RWPE2 (cell line): ENCODE results near the gene RASSF6.

Experiments
- ATAC-seq: fragments of 200-7000 bp; cut with Tn5 transposase; 3 replicates; pipeline ENCODE4 v1.9.1; 2021; ENCODE audit warnings: low read depth
- DNase-seq: peaks from one replicate; pipeline ENCODE4 v3.0.0-alpha.2; 2020; ENCODE audit warnings: low spot score
- H3K27ac ChIP-seq: fragments of 450-650 bp; 2 replicates; pipeline ENCODE4 v1.5.1; 2017; ENCODE audit warnings: mild to moderate bottlenecking; ENCODE audit not compliant: poor library complexity, severe bottlenecking
- H3K27me3 ChIP-seq: fragments of 250-450 bp; sonication (Bioruptor Pico); 2 replicates; pipeline ENCODE4 v1.5.1; 2021; ENCODE audit warnings: mild to moderate bottlenecking, moderate library complexity; ENCODE audit not compliant: insufficient read depth, poor library complexity, severe bottlenecking
- H3K36me3 ChIP-seq: fragments of 250-450 bp; sonication (Bioruptor Pico); 2 replicates; pipeline ENCODE4 v1.5.1; 2020; ENCODE audit warnings: low read depth, mild to moderate bottlenecking, moderate library complexity
- H3K4me1 ChIP-seq: fragments of 250-450 bp; sonication (Bioruptor Pico); 2 replicates; pipeline ENCODE4 v1.5.1; 2021; ENCODE audit warnings: mild to moderate bottlenecking, moderate library complexity; ENCODE audit not compliant: insufficient read depth, poor library complexity, severe bottlenecking
- H3K4me3 ChIP-seq: fragments of 250-450 bp; sonication (Bioruptor Pico); 2 replicates; pipeline ENCODE4 v1.5.1; 2021; ENCODE audit warnings: mild to moderate bottlenecking, moderate library complexity; ENCODE audit not compliant: severe bottlenecking
- H3K9me3 ChIP-seq: fragments of 250-450 bp; sonication (Bioruptor Pico); 2 replicates; pipeline ENCODE4 v1.5.1; 2021; ENCODE audit warnings: mild to moderate bottlenecking, moderate library complexity; ENCODE audit not compliant: severe bottlenecking
- CTCF ChIP-seq: fragments of 450-650 bp; IDR thresholded peaks from one replicate; pipeline ENCODE4 v1.5.1; 2017; ENCODE audit warnings: mild to moderate bottlenecking, moderate library complexity; ENCODE audit not compliant: poor library complexity, severe bottlenecking

Gene RASSF6

GRCh38 chr4:73528171-73528570, 92.1 kb downstream of the RASSF6 start:
- DNase-seq (no peak), ATAC-seq (peak; percentile 86)
- TF ChIP-seq CTCF: no peak
- Histone ChIP-seq H3K9me3 (no peaks in the 10 kb centered on the region), H3K36me3 (no peaks in the 10 kb centered on the region), H3K4me1 (no peaks in the 10 kb centered on the region), H3K27ac (no peak overlapping the region), H3K27me3 (no peaks in the 10 kb centered on the region), H3K4me3 (no peak overlapping the region)

GRCh38 chr4:73527196-73527595, 93.0 kb downstream of the RASSF6 start:
- no peak for ATAC-seq
- no peak overlapping the region for H3K27ac ChIP-seq
- H3K27me3 ChIP-seq: no peaks in the 10 kb centered on the region
- H3K4me3 ChIP-seq: no peak overlapping the region
- H3K36me3 ChIP-seq: no peaks in the 10 kb centered on the region
- no peaks in the 10 kb centered on the region for H3K9me3 ChIP-seq
- no peak for TF ChIP-seq CTCF
- H3K4me1 ChIP-seq: no peaks in the 10 kb centered on the region
- DNase-seq: no peak

- H3K4me1 ChIP-seq: no peaks in the 10 kb centered on the region
- ATAC-seq (no peak), DNase-seq (no peak)
- no peak overlapping the region for H3K4me3 ChIP-seq
- H3K36me3 ChIP-seq: no peaks in the 10 kb centered on the region
- H3K27ac ChIP-seq: no peak overlapping the region
- no peaks in the 10 kb centered on the region for H3K27me3 ChIP-seq
- no peak for TF ChIP-seq CTCF
- no peaks in the 10 kb centered on the region for H3K9me3 ChIP-seq
Observed at GRCh38 chr4:73525611-73526010, 94.6 kb downstream of the RASSF6 start.

GRCh38 chr4:73523126-73523525, 97.1 kb downstream of the RASSF6 start:
- Histone ChIP-seq H3K27me3 (no peaks in the 10 kb centered on the region), H3K4me1 (no peaks in the 10 kb centered on the region), H3K27ac (no peak overlapping the region), H3K36me3 (no peaks in the 10 kb centered on the region), H3K4me3 (no peak overlapping the region), H3K9me3 (no peaks in the 10 kb centered on the region)
- DNase-seq: no peak
- no peak for TF ChIP-seq CTCF
- no peak for ATAC-seq
